ENCODE measurements around the gene MAPK12. TPM values are rescaled to one million over a fixed set of nuclear protein-coding genes. Genes with fewer than 3 reads are reported as not detected.

The MAPK12 gene
- total RNA-seq, 1 donor from 2014 or later, result 23.2 TPM

- DNase-seq (ENCODE audit: low spot score), result no peak
Measured at GRCh38 chr22:50268655-50269113, 7.2 kb upstream of the MAPK12 start.

- peak; percentile 60 for DNase-seq (ENCODE audit: low spot score)
Measured at GRCh38 chr22:50267591-50268390, 6.3 kb upstream of the MAPK12 start.

GRCh38 chr22:50266994-50267393 is 5.5 kb upstream of the MAPK12 start:
- no peak for DNase-seq (ENCODE audit: low spot score)

GRCh38 chr22:50264946-50265669 is 3.6 kb upstream of the MAPK12 start:
- DNase-seq (ENCODE audit: low spot score), result no peak

- DNase-seq (ENCODE audit: low spot score), result no peak
Measured at GRCh38 chr22:50264104-50264745, 2.7 kb upstream of the MAPK12 start.

- DNase-seq (ENCODE audit: low spot score), result no peak
Measured at GRCh38 chr22:50262973-50263617, 1.6 kb upstream of the MAPK12 start.

- no peak for DNase-seq (ENCODE audit: low spot score)
Measured at GRCh38 chr22:50262460-50262911, 1.0 kb upstream of the MAPK12 start.

- DNase-seq (ENCODE audit: low spot score), result no peak
Measured at GRCh38 chr22:50260801-50261614, 475 bp downstream of the MAPK12 start.

GRCh38 chr22:50260434-50260800 is 1.1 kb downstream of the MAPK12 start:
- no peak for DNase-seq (ENCODE audit: low spot score)

GRCh38 chr22:50259302-50259701 is 2.2 kb downstream of the MAPK12 start:
- DNase-seq (ENCODE audit: low spot score), result no peak

GRCh38 chr22:50258361-50259292 is 2.9 kb downstream of the MAPK12 start:
- DNase-seq (ENCODE audit: low spot score), result no peak

GRCh38 chr22:50257451-50258360 is 3.8 kb downstream of the MAPK12 start:
- DNase-seq (ENCODE audit: low spot score), result no peak

- no peak for DNase-seq (ENCODE audit: low spot score)
Measured at GRCh38 chr22:50257041-50257440, 4.4 kb downstream of the MAPK12 start.

- no peak for DNase-seq (ENCODE audit: low spot score)
Measured at GRCh38 chr22:50256258-50256862, 5.1 kb downstream of the MAPK12 start.

- no peak for DNase-seq (ENCODE audit: low spot score)
Measured at GRCh38 chr22:50255607-50256006, 5.9 kb downstream of the MAPK12 start.

- DNase-seq (ENCODE audit: low spot score), result no peak
Measured at GRCh38 chr22:50255099-50255498, 6.4 kb downstream of the MAPK12 start.

- DNase-seq (ENCODE audit: low spot score), result no peak
Measured at GRCh38 chr22:50253941-50254340, 7.5 kb downstream of the MAPK12 start.

Data from mucosa of gallbladder (tissue), 1 donor.